Amygdala (tissue), 56 donors: ENCODE results near the gene CLBA1.
A peak's percentile ranks its signal among the peaks of the same experiment; 100 is the strongest.

ENCODE experiments used
- DNase-seq, 56 donors: peaks; one replicate each; lab custom pipeline; 2025; lab: John Stamatoyannopoulos, UW

CLBA1 gene

DNA sequence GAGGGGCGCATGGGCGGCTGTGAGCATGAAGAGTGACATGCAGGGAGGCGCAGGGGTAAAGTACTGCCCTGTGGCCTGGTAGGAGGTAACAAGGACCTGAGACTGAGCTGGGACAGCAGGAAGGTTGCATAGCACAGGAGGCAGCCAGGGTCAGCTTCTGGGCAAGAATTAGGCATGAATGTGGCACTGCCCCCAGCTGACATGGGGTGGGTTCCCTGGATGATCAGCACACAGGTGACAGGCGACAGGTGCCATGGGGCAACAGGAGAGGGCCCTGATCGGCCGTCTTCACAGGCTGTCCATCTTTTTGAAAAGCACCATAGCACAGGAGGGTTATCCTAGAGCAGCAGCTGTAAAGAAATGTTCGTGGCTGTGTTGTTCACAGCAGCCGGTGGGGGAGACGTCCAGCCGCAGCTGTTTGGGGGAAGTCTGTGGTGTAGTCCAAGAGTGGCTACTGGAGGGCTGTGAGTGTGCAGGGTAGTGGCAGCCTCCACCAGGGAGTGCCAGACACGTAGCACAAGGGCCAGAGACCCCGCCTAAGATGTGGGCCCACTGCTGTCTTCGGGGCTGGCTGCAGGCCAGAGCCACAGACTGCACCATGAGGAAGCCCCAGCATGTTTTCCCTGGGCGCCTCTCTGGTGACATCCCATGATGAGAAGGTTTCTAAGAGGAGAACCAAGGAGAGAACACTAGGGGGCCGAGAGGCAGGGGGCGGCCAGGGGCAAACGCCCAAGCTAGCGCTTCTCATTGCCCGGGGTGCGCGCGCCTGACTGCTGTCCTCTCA is 8.4 kb downstream of the CLBA1 start:
- no peak for DNase-seq

DNA sequence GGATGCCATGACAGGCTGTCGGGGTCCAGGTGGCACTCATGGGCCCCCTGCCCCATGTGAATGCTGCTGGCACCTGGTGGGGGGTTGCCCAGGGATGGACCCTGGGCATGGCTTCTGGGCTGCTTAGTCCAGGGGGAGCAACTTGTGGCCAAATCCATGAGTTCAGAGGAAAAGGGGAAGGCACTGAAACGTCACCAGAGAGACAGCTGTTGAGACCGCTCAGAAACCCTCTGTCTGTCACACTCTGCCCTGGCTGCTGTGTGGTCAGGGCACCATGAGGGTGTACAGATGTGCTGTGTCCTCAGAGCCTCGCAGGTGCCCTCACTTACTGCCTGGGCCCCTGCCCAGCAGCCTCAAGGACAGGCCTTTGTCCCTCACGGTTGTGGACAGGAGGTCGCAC is 9.4 kb downstream of the CLBA1 start:
- no peak for DNase-seq

DNA sequence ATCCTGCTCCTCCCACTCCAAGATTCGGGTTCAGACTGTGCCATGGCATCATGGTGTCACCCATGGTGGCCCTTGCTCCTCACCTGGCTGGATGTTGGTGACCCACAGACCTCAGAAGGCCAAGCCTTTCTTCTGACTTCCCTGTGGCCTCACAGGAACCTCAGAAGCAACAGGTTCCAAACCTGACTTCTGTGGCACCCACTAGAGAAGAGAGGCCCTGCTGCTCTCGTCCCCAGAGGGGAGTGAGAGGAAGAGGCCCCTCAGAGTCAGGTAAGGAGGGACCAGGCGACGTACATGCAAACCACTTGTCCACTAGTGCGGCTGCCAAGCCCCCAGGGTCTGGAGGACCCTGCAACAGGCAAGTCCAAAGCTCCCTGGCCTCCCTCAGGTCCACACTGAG is 10.4 kb downstream of the CLBA1 start:
- no peak for DNase-seq

DNA sequence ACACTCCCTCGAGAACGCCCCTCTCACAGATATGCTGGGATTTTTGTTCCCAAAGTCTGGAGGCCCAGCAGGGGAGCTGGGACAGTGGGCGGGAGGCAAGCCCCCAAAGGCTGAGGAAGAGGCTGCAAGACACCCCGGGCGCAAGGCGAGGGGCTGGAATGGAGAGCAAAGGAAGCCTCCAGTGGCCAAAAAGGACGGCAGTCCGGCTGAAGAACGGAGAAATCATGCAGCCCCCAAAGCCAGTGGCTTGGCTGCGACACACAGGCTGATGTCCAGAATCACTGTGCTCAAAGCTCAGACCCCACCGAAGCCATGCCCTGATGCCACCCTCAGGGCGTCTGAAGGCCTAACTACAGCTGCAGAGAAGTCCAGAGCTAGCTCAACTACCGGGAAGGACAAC is 10.9 kb downstream of the CLBA1 start:
- no peak for DNase-seq

DNA sequence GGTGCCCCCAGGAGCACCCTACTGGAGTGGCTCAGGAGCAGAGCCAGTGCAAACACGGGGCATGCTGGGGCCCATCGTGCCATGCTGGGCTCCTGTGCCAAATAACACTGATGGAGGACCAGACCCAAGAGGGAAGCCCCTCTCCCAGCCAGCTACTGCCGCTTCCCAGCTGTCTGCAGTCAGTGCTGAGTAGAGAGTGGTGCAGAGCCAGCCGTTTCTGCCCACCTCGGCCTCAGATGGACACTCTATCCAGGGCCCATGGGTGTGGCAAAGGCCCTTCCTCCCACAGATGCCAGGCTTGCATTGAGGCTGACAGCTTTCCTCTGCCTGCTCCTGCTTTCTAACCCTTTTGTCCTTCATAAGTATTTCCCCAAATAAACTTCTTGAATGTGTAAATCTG is 13.2 kb downstream of the CLBA1 start:
- DNase-seq = no peak

DNA sequence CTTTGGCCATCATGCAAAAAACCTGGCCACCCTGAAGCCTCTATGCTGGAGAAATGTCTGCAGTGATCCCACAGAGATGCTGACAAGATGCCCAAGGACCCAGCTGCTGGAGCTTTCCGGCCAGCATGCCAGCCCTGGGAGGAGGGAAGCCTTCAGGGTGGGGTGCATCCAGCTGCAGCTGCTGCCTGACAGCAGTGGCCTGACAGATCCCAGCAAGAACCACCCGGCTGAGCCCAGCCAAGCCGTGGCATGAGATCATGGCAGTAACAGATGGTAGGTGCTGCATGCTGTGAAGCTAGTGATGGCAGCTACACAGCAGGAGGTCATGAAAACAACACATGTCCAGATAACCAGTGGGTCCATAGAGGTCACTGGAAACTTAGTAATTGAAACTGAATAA is 13.8 kb downstream of the CLBA1 start:
- no peak for DNase-seq

DNA sequence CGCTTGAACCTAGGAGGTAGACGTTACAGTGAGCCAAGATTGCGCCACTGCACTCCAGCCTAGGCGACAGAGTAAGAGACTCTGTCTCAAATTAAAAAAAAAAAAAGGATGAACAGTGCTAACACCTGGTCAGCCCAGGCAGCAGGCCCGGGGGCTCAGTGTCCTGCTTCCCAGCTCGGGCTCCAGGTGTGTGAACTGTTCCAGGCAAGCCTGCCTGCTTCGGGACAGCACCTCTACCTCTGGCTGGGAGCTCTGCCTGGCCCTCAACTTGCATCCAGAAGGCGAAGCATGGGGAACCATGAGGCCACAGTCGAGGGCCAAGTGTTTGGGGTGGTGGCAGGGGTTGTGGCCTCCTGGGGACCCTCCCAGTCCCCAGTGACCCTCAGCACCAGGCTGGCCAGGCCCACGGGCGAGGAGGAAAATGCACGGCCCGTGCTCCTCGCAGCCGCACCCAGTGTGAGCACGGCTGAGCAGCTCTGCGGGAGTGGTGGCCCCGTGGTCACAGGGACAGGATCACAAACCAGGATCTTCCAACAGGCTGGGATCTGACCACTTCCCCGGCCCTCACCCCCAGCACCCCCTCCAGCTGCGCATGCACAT is 19.8 kb downstream of the CLBA1 start:
- DNase-seq = no peak

DNA sequence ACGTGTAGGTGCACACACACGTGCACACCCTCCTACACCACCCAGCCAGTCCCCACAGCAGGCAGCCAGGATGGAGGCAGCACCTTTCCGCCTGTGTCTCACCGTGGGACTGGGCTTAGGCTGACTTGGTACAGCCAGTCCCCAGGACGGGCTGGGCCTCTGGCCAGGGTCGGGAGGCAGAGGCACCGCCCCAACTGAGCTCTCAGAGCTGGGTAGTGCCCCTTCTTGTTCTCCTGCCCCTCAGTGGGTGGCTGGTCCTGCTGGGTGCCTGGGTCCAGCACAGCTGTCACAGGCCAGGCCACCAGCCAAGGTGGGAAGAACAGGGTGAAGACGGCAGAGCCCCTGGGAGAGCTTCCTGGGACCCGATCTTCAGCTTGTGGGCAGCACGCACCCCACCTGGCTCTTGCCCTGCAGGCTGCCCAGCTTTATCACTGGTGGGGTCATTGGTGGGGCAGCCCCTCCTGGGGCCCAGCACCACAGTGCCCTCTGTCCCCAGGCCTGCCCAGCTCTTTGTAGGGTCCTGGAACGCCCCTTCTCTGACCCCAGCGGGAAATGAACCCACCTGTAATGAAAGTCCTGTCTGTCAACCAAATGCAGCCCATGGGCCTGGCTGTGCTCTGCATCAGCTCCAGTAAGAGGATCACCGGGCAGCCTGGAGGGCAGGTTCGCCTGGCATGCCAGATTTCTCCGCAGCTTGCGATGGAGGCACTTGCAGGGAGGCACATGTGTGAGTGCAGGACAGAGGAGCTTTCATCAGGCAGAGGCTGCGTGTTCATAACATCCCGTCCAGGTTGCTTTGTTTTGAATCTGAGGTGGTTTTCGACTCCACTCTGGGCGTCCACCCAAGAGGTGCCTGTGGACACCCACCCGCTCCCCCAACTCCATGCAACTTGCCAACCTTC is 20.6 kb downstream of the CLBA1 start:
- DNase-seq = no peak

DNA sequence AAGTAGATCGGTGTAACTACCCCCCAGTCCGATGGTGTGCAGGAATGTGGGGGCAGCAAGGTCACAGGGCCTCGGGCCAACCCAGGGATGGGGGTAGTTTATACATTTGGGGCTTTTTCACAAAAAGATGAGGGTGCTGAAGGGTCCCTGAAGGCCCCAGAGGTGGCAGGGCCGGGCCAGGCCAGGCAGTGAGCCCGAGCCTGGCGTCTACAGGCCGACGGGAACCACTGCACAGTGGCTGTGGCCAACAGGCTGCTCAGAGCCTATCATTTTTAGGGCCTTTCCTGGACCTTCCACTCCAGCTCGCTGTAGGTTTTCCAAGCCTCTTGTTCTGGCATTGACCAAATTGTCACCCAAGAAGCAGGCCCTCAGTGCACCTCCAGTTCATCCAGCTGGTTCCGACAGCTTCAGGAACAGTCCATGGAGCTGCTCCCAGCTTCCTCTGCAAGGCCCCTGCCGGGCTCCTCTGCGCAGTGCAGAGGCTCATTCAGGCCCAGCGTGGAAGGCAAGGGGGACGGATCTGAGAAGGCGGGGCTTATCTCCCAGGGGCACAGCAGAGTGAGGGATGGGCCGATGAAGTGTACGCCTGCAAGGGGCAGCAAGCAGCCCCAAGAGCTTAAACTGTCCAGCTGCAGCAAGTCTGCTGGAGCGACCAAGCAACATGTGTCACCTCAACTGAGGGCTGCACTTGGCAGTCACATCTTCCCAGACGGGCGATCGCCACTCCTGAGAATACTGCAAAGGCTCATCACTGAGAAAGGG is 21.4 kb downstream of the CLBA1 start:
- DNase-seq = no peak

DNA sequence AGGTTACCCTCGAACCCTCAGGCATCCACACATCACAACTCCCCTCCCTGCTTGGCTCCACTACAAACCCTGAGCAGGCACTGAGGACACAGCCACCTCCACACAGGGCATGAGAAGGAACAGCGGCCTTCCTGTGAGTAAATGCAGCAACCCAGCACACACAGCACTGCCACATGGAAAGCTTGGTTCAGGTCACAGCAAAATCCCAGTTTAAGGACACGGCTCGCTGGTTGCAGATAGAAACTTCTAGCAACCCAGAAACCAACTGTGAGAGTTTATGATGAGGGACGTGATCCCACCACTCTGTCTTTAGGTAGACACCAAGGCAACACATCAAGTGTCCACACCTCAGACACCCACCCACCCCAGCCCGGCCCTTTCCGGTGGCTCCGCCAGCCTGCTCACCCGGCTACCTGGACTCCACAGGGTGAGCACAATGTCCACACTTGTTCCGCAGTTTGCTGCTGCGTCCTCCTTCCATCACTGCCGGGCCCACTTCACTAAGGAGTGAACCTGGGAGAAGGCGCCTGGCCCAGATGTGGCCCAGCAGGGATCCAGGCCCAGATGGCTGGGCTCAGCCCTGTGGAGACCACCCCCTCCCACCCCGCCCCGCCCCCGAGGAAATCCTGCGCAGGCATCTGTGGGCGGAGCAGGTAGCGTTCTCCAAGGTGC is 22.1 kb downstream of the CLBA1 start:
- no peak for DNase-seq

DNA sequence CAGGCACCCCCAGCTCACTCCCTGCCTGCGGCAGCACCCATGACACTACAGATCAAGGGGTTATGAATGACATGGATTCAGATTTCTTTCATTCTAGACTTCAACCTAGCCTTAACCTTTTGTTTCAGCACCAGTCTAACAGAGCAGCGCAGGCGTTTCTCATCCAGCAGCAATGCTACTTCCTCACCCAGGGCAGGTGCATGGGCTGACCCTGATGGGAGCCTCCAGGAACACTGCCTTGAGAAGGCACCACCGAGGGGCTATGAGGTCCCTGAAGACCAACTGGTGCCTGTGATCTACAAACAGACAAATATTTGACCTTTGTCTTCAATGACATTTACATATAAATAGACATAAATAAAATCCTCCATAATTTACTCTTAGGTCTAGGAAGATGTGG is 24.5 kb downstream of the CLBA1 start:
- DNase-seq = no peak

DNA sequence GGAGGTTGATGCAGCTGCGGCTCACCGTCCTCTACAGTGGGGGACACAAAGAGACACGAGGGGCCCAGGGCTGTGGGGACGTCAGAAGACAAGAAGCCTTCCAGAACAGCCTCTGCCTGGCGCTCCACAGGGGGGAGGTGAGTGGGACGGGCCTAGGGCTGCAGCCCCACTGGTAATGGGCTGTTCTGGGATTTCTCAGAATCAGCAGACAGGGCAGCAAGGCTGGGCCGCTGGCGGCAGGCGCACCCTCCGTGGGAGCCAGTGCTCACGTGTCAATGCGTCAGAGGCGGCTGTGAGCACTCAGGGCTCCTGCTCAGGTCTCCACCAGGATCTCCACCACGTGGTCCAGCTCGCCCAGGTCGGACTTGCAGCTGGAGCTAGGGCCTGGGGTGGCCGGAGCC is 25.3 kb downstream of the CLBA1 start:
- DNase-seq = no peak

DNA sequence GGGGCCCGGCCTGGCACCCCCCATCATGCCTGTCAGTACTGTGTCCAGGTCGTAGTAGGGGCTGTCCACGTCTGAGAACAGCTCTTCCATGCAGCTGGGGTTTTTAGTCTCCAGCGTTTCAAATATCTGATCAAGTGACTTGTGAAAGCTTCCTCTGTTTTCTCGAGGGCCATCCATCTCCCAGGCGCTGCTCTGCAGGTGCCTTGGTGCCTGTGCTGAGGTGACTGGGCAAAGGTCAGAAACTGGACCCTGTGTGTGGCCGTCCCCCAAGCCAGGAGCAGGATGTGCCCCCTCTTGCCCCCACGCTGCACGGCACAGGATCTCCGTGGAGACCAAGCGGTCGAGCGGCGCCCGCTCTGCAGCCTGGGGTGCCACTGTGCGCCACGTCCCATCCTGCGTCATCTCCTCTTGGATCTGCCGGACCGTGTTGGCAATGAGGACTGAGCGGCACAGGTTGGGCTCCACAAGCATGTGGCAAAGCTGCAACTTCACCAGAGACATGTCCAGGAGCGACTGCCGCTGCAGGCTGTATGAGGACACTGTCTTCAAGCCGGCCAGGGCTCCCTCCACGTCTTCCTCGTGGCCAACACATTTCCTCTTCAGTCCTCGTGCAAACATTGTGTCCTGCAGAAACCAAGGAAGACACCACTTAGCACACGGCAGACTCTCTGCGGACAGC is 25.9 kb downstream of the CLBA1 start:
- DNase-seq = no peak

DNA sequence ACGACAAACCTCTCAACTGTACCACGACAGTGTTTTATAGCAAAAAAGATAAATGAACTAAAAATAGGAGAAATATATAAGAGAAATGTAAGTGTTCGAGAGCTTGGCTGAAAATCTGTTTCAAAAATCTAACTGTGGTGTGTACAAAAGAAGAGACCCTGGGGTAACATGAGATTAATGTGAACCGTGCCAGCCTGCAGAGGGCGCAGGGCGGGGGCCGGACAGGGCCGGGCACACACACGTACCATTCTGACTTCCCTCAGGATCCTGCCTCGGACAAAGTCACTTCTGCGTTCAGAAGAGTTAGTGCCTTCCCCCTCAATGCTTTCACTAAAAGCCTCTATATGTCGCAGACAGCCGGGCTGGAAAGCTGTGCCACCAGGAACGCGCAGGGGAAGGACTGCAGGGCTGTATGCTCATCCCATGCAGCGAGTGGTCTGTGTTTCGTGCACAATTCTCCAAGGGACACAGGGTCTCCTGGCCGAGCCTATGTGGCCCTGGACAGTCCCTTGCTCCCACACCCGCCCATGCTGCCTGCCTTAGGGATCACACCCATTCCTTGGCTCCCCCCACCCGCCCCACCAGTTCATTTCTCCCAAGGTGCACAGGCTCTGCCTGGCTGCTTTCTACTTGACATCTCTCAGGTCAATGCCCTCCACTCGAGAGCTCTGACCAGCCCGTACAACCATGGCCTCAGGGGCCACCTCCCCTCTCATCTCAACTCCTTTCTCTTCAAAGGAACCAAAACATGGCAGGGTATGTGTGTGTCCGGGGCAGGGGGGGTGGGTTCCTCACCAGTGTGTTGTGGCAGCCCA is 26.8 kb downstream of the CLBA1 start:
- peak in 1 of 56 donors; percentile 26 for DNase-seq

DNA sequence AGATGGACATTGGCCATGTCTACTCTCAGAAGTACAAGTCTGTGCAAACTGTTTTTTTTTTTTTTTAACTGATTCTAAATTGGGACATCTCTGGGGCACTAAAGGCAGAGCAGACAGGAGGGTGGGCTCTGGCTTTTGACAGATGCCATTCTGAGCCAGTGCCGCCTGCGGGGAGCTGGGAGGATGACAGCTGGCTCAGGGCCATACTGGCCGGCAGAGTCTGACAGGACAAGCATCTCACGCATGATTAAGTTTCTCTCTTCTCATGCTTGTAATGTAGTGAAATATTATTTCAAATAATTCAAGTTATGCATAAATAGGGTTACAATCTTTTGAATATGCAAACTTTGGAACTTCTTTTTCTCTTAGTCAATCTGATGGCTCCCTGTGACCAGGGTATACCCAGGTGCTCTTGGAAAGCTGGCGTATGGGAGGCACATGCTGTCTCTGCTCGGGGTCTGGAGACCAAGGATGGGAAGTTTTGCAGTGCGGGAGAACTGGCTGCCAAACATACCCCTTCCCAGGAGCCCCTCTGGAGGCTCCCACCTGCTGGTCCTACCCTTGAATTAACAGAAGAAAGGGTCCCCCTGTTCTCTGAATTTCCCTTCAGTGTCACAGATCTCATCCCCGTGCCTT is 27.7 kb downstream of the CLBA1 start:
- peak in 9 of 56 donors; percentile 4 to 50 (median 20) for DNase-seq

DNA sequence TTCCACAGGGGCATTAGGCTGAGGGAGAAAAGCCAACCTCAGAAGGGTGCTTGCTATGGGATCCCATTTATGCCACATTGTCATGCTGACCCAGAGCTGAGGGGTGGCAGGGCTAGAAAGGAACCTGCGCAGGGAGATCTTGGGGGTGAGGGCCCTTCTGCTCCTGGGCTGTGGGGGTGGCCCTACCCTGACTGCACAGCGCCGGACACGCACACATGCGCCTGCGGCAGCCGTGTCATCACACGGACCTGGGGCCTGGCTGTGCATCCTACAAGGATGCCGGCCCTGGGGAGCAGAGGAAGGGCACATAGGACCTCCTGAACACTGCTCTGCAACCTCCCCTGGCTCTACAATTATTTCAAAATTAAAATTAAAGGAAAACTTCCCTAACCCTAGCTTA is 28.4 kb downstream of the CLBA1 start:
- DNase-seq = no peak

DNA sequence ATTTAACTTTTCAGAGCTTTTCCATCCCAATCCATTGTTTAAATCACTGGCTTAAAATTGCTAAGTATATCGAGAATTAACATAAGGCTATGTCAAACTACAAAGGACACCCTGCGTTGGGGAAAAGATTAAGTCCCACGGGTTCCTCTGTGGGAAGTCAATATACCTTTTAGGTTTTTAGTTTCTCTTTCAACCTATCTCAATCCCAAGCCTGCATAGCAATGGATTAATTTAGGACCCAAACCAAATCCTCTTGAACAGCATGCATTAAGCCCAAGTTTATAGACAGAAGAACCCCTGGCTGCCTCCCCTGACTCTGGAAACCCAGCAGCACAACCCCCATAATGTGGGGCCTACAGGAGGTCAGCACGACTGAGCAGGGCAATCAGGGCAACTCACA is 29.0 kb downstream of the CLBA1 start:
- no peak for DNase-seq

DNA sequence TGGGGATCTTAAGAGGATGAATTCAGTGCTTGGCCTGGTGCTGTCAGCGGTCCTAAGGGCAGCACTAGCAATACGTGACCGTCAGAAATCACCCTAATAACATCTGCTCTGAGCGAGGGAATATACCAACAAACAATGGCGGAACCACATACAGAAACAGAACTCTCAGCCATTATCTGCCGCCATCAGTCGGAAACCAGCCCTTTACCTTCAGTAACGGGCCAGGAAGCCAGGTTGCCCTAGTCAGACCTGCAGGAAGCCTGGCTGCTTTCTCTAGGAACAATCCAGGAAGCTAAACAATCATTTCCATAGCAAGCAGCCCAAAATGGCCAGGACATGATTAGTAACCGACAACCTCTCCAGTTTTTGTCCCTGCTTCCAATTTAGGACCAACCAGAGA is 29.7 kb downstream of the CLBA1 start:
- DNase-seq = no peak
